NCI-H2171 (cell line): Measurements from ENCODE around the gene NELFE.
"Not testable (repeated sequence)": the region's sequence is repeated elsewhere in the genome, so short reads cannot be mapped to it uniquely, and the experiment has no call there.

Experiments used
- DNase-seq: peaks from one replicate; lab custom pipeline; 2025; lab: John Stamatoyannopoulos, UW

Gene NELFE

GRCh38 chr6:31949926-31950548 lies 8.7 kb downstream of the NELFE start:
- DNase-seq, result no peak

- DNase-seq, result no peak
Observed at GRCh38 chr6:31948753-31949413, 9.9 kb downstream of the NELFE start.

GRCh38 chr6:31948306-31948705 lies 10.5 kb downstream of the NELFE start:
- DNase-seq, result no peak

GRCh38 chr6:31947864-31948263 lies 10.9 kb downstream of the NELFE start:
- no peak for DNase-seq

GRCh38 chr6:31947070-31947675 lies 11.6 kb downstream of the NELFE start:
- no peak for DNase-seq

GRCh38 chr6:31946370-31946885 lies 12.3 kb downstream of the NELFE start:
- DNase-seq, result no peak

GRCh38 chr6:31945507-31946369 lies 13.0 kb downstream of the NELFE start, which contains the start of gene CFB:
CFB (plus strand) TSS chr6:31946095; CDS start chr6:31946222, 127 bp downstream.
- DNase-seq, result no peak

- no peak for DNase-seq
Observed at GRCh38 chr6:31945154-31945506, 13.6 kb downstream of the NELFE start.

- DNase-seq, result no peak
Observed at GRCh38 chr6:31943742-31944141, 15.0 kb downstream of the NELFE start.

GRCh38 chr6:31940256-31940664 lies 18.5 kb downstream of the NELFE start:
- DNase-seq, result peak; percentile 10

- DNase-seq, result no peak
Observed at GRCh38 chr6:31935823-31936222, 22.9 kb downstream of the NELFE start.

- no peak for DNase-seq
Observed at GRCh38 chr6:31935021-31935420, 23.8 kb downstream of the NELFE start.

GRCh38 chr6:31933537-31933936 lies 25.2 kb downstream of the NELFE start:
- no peak for DNase-seq

GRCh38 chr6:31932137-31932536 lies 26.6 kb downstream of the NELFE start:
- DNase-seq, result not testable (repeated sequence)

GRCh38 chr6:31930962-31931361 lies 27.8 kb downstream of the NELFE start:
- no peak for DNase-seq

- DNase-seq, result no peak
Observed at GRCh38 chr6:31928672-31928939, 30.2 kb downstream of the NELFE start.

GRCh38 chr6:31927863-31928671 lies 30.7 kb downstream of the NELFE start:
- no peak for DNase-seq

- no peak for DNase-seq
Observed at GRCh38 chr6:31927242-31927862, 31.4 kb downstream of the NELFE start, which contains the start of gene C2. C2 (plus strand) TSS chr6:31927717; CDS start chr6:31927753, 36 bp downstream.

GRCh38 chr6:31922942-31923341 lies 35.8 kb downstream of the NELFE start:
- DNase-seq, result no peak

- no peak for DNase-seq
Observed at GRCh38 chr6:31920811-31921210, 38.0 kb downstream of the NELFE start.
